Limb (tissue), 2 donors: ENCODE results near the gene SGTA.
"Not testable (repeated sequence)": the region's sequence is repeated elsewhere in the genome, so short reads cannot be mapped to it uniquely, and the experiment has no call there.

Source experiments
- DNase-seq, 2 donors: peaks; one replicate each; pipeline ENCODE4 v3.0.0-alpha.2; 2016; ENCODE audit errors: extremely low spot score in 2 of 2

The SGTA gene

DNA sequence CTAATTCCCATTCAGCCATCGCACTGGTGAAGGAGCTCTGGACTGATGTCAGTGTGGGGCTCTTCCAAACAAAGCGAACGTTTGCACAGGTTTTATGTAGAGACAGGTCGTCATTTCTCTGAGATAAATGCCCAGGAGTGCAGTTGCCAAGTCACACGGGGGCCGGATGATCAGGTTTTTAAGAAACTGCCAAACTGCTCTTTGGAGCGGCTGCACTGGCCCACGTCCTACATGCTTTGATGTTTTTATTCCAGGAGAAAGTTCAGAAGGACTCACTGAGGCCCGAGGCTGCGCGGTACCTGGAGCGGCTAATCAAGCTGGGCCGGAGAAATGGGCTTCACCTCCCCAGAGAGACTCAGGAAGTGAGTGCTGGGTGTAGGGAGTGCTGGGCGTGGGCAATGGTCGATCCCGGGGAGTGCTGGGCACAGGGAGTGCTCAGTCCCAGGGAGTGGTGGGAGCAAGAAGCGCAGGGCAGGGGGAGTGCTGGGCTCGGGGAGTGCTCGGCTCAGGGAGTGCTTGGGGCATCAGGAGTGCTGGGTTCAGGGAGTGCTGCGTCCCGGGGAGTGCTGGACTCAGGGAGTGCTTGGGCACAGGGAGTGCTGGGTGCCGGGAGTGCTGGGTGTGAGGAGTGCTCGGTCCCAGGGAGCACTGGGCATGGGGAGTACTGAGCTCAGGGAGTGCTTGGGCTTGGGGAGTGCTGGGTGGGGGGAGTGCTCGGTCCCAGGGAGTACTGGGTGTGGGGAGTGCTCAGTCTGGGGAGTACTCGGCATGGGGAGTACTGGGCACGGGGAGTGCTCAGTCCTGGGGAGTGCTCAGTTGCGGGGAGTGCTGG lies 13.0 kb upstream of the SGTA start:
- DNase-seq: no peak

DNA sequence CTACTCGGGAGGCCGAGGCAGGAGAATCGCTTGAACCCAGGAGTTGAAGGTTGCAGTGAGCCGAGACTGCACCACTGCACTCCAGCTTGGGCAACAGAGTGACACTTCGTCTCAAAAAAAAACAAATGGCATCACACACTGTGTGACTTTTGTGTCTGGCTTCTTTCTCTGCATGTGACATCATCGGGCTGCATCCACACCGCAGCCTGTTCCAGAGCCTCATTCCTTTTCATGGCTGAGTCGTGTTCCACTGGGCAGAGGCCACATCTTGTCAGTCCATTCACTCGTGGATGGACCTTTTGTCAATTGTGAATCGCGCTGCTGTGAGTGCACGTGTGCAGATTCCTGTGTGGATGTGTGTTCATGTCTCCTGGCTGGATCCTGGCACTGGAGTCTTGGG lies 10.5 kb upstream of the SGTA start:
- DNase-seq: no peak

DNA sequence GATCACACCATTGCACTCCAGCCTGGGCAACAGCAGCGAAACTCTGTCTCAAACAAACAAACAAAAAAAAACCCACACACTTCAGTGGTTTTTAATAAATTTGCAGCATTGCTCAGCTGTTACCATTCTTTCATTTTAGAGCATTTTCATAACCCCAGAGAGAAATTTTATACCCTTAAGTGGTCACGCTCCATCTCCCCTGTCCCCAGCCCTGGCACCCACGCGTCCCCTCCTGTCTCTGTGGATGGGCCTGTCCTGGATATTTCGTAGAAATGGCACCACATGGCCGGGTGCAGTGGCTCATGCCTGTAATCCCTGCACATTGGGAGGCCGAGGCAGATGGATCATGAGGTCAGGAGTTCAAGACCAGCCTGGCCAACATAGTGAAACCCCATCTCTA lies 10.1 kb upstream of the SGTA start:
- no peak for DNase-seq

DNA sequence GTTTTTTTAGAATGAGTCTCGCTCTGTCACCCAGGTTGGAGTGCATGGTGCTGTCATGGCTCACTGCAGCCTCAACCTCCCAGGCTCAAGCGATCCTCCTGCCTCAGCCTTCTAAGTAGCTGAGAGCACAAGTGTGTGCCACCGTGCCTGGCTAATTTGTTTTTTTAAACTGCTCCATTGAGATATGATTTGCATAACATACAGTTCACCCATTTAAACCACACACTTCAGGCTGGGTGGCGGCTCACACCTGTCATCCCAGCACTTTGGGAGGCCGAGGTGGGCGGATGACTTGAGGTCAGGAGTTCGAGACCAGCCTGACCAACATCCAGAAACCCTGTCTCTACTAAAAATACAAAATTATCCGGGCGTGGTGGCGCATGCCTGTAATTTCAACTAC lies 9.6 kb upstream of the SGTA start:
- DNase-seq: not testable (repeated sequence)

DNA sequence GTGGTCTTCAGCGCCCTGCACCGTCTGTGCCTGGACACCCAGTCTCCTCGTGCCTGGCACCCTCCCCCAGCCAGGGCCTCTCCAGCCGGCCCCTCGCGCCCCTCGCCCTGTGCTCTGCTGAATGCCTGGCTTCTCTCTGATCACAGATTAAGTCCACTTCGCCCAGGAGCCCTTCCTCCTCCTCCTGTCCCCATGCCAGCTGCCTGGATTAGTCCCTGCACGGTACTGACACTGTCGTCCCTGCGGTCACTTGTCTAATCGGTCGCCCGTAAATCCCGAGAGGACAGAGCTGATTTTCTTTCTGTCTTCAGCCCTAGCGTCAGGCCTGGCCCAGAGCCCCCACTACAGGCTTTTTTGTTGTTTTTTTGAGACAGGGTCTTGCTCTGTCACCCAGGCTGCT lies 8.8 kb upstream of the SGTA start:
- no peak for DNase-seq

DNA sequence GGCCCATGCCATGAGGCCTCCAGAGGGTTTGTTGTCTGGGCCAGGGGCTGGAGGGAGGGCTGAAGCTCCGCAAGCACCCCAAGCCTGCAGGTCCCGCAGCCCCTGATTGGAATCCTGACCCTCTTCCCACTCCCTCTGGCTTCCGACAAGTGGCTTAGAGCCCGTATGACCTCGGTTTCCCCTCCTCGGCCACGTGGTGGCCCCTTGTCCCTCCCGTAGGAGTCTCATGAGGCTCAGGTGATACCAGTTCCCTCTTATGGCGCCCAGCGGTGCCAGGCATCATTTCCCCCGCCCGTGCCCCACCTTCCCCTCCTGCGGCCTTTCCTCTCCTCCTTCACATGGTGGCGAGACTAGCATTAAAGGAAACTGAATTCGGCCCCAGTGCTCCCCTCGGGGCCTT lies 8.4 kb upstream of the SGTA start:
- DNase-seq: no peak

DNA sequence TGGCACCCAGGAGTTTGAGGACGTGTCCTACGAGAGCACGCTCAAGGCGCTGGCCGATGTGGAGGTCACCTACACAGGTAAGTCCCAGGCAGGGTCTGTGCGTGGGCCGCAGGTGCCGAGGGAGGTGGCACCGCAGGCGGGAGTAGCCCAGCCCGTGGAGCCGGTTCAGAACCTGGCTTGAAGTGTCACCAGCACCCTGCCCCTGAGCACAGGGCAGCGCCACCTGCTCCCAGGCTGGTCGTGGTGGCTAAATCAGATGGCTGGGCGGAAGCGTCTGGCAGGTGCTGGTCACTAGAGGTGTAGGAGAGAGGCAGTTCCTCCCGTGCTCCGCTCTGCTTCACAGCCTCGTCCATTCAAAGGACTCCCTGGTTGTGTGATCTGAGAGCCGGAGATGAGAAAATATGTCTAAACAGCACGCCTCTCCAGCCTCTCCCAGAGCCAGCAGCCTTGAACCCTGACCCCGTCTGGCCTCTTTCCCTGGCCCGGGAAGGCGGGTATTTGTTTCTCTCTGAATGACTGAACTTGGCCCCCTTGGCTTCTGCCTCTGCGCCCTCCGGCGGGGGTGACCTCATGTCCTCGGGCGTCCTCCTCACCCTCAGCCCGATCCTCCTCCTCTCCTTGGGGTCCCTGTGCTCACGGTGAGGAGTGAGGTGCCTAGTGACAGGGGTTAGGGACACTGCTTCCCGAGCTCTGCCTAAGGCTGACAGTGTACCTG lies 7.6 kb upstream of the SGTA start:
- no peak for DNase-seq

DNA sequence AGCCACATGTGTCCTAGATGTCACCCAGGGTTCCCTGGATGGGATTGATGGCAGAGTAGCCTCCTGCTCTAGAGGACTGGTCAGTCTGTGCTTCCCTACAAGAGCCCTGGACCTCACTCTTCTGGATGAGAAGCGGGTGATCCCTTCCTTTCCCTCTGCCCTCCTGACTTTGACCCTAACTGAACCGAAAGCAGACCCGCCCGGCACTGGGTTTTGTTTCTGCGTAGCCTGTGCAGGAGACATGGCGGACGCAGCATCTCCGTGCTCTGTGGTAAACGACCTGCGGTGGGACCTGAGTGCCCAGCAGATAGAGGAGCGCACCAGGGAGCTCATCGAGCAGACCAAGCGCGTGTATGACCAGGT lies 7.1 kb upstream of the SGTA start:
- DNase-seq: no peak

DNA sequence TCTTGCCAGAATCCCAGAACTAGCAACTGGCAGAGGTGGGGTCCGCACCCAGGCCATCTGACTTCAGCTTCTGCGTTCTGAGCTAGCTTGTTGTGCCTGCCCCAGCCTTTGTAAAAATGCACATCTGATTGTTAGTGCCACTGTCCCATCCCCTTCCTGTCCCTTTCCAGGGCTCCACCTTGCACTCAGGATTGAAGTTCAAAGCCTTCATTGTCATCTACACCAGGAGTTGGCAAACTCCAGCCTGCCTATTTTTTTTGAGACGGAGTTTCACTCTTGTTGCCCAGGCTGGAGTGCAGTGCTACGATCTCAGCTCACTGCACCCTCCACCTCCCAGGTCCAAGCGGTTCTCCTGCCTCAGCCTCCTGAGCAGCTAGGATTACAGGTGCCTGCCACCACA lies 5.2 kb upstream of the SGTA start:
- no peak for DNase-seq

DNA sequence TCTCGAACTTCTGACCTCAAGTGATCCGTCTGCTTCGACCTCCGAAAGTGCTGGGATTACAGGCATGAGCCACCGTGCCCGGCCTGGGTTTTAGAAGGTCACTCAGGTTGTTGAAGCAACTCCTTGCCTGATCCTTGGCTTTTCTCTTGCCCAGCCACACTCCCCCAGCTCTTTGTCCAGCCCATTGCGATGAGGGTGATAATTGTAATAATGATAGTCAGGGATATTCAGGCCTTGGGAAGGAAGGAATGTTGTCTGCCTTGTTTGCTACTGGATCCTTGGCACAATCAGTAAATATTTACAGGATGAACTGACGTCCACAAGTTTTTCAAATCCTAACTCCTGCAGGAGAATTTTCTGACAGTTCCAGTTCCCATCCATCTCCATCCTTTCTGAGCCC lies 4.0 kb upstream of the SGTA start:
- no peak for DNase-seq

DNA sequence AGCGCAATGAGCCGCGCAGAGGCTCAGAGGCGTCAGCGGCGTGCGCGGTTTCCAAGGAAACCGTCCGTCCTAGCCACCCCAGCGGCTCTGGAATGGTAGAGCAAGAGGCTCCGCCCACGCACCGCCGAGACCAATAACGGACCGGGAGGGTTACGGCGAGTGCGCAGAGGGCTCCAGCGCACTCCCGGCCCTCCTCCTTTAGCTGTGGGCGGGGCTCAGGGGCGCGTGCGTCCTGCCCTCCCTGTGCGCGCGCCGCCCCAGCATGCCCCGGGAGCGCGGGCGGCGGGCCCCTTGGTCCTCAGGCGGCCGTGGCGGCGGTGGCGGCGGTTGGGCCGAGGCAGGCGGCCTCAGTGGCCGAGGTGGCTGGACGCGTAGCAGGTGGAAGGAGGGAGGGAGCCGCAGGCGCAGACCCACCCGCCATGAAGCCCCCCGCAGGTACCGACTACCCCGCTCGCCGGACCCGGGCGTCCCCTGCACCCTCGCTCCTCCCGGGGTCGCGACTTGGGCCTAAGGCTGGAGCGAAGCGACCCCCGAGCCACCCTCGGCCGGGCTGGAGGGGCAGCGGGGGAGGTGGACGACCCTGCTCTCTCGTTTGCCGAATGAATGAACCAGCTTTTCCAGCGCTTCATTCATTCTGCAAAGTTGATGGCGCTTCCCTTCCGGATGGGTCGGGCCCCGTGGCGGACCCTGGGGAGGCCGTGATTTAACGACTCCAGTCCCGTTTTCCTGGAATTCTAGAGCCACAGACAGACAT lies 2.3 kb upstream of the SGTA start, which contains the start of gene THOP1:
THOP1 (plus strand) TSS at position 260 of the 754 bp plus-strand sequence; CDS start at position 420, 160 bp downstream.
- peak; percentile 98 to 99 for DNase-seq

DNA sequence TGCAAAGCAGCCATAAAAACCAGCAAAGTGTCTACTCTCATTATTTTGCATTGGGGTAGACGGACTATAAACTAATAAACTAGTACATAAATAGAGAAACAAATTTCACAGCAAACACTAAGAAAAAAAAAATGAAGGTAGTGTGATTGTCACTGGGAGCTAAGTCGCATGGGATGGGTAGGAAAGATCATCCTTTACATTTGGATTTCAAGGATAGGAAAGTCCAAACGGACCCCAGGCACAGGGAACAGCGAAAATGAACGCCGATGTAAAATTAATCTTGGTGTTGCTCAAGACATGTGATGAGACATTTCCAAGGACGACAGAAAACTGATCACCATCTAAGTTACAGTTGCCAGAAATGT lies 690 bp upstream of the SGTA start:
- DNase-seq: no peak

DNA sequence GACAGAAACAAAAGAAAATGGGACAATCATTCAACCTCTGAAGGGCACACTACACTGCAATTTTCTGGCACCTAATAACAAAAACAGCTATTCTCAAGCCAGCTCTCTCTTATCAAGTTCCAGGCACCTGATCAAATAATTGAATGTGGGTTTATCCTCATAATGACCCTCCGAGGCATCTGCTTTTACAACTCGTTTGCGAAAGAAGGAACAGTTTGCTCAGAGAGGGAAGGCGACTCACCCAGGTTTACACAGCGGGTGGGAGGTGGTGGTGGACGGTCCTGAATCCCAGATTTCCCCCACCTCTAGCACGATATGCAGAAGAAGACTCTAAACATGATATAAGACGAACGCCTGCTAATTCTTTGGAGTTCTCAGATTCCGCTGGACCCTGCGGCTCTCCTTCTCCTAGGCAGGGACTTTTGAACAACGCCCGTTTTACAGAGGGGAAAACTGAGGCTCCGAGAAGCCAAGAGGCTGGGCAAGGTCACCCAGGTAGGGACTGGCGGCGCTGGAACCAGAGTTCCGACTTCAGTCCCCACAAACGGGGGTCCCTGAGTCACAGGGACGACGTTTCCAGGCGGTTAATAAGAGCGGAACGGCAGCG lies 641 bp downstream of the SGTA start:
- no peak for DNase-seq

DNA sequence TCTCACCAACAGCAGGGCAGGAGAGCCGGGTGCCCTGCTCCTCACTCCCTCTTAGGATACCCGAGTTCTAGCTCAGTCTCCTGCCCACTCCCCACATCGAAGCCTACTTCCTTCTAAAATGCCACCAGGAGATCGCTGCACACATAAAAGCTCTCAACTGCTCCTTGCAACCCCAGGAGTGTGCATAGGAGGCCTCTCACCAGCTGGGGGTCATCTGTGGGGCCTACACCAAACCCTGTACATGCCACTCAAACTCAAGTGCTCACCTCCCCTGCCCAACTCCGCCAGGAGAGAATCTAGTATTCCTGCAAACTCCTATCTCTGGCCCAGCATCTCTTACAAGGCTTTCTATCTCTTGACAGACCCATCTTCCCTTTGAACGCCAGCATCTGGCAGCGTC lies 2.8 kb downstream of the SGTA start:
- no peak for DNase-seq

DNA sequence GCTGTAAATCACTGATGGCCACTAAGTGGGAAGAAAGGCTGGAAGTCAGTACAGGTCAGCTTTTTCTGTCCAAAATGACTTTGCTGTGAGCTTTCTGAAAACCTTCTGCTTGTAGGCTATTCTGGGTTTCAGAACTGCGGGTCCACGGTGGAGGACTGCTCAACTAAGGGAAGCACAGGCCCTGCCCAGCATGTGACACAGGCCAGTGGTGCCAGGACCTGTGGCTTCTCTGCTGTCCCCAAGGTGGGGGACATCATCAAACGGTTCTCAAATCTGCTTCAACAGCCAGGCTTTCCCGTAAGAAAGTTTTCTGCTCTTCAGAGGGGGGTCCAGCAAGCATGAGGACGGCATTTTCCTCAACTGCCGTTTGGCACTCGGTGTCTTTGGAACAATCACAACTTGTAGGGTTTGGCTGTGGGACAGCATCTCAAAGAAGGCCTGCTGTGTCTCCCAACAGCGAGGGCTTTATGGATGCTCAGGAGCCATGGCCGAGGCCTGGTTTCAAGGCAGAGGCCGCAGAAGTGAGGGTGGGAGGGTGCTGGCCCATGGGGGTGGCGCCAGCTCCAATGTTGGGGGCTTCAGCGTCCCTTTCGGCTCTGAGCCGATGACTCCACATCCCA lies 3.8 kb downstream of the SGTA start:
- no peak for DNase-seq

DNA sequence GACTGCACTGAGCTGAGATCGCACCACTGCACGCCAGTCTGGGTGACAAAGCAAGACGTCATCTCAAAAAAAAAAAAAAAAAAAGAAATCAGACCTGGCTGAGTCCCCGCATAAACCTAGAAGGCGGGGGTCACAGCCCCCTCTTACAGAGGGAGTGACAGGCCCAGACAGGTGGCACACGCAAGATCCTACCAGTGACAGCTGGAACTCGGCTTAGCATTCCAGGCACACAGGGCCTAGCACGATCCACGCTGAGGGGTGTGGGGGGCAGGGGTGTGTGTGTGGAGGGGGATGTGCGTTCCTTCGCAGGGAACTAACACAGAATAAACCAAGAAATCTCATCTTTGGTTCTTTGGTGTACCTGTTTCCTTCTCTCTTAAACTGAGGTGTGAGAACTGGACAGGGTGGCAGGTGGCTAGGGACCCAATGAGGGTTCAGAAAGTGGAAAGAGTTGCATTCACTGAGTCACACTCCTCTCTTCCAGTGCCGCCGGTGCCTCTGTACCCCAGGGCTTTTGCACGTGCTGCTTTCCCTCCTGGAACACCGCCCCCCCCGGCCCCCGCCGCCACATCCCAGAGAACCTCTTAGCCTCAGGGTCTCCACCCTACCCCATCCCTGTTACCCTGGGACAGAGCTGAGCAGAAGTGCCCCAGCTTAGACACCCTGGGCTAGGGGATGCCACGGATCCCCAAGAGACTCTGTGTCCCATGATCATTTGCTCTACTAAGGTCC lies 5.0 kb downstream of the SGTA start:
- peak in 1 of 2 donors; percentile 23 for DNase-seq

DNA sequence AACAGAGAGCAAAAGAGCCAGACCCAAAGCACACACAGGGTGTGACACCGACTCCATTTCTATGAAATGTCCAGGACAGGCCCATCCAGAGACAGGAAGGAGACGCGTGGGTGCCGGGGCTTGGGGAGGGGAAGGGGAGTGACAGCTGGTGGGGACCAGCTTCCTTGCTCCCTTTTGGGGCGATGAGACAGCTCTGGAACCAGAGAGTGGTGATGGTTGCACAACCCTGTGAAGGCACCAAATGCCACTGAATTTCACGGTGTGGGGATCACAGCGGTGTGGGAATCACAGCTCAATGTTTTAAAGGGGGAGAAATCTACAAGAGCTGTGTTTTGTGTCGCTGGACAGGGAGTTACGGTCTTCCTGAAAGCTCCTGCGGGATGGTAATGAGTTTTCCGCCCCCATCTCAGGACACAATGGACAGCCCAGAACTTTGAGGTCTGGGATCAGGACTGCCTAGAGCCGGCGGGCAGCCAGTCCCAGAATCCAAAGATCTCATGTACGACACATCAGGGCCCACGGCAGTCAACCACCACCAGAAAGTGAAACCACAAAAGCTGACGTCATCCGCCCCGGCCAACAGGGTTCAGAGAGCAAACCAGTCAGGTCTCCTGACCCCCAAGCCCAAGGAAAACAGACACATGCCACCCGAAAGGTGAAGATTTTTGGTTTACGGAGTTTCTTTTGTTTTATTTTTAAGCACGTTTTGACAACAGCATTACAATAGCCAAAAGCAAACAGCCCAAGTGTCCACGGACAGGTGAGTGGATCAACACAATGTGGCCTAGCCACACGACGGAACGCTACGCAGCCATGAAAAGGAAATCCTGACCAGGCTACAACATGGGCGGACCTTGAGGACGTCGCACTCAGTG lies 7.3 kb downstream of the SGTA start:
- no peak for DNase-seq

DNA sequence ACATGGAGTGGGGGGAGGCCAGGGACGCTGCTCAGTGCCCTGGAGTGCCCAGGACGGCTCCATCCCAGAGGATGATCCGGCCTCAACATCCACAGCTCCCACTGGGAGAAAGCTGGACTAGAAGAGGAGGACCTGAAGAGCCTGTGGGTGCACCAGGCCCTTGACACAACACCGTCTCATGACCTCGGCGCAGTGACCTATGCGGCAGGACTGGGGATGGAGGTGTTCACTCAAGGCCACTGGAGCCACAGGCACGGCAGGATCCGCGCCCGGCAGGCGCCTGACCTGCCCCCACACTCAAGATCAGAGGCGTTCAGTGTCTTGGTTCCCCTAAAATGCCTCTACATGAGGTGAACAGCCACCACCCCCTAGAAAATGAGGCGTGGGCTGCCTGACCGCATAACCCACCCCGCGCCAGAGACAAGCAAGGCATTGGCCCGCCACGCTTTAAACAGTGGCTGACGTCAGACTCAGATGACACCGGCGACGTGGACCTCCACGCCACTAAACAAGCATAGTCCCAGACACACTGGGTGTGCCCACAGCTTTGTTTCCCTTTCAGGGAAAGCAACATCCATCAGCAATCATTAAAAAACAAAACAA lies 8.0 kb downstream of the SGTA start:
- no peak for DNase-seq

DNA sequence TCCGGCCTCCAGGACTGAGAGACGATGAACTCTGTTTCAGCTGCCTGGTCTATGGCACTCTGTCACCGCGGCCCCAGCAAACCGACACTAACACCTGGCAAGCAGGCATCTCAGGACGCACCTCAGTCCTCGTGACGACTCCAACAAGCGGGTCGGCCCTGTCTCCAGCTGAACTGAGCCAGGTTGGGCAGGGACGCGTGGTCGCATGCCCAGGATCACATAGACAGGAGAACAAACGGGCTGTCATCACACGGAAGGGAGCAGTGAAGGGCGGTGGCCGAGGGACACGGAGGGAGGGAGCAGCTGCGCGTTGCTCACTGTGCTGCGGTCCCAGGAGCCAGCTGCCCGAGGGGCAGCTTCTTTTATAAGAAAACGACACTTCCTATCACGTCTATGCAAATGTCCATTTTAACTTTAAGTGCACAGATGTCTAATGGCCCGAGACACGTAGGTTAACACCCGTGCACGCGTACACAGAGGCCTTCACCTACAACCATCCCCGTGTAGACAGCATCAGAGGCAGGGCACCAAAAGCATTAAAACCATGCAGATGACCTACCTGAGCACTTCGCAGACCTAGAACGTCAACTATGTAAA lies 8.9 kb downstream of the SGTA start:
- DNase-seq: no peak
